ENCODE results near the gene VGF. TPM values are rescaled to one million over a fixed set of nuclear protein-coding genes. Genes with fewer than 3 reads are reported as not detected.
A peak's percentile ranks its signal among the peaks of the same experiment; 100 is the strongest.

The VGF gene
- total RNA-seq, 1 donor from 2014 or later, result 8.7 TPM

DNA sequence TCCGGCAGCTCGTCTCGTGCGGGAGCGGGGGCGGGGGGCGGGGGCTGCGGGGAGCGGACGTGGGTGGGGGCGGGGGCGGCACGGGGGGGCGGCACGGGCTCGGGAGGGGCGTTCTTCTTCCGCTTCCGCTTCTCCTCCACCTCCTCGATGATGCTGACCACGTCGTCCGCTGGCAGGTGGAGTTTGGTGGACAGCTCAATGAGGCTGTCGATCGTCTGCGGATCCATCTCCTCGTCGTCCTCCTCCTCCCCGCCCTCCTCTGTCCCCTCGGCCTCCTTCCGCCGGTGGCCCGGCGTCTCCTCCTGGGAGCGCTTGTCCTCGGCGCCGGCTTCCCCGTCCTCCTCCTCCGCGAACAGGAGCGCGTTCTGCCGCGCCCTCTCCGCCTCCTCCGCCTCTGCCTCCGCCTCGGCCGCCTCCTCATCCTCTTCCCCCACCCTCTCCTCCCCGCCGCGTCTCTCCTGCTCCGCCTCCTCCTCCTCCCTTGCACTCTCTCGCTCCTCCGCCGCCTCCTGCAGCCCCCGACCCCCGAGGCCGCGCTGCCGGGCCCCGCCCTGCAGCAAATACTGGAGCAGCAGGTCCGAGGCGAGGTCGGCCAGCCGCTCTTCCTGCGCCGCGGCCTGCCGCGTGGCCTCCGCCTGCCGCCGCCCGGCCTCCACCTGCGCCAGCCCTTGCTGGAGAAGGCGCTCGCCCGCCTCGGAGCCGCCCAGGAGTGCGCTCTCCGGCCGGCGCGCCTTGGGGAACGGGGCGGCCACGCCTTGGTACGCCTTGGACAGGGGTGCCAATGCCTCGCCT is 1.9 kb downstream of the VGF start:
- Mint-ChIP-seq H3K27me3 (ENCODE audit: low read depth) (peaks cover 55% of the 10 kb centered on the region), H3K36me3 (ENCODE audit: low read depth) (no peaks in the 10 kb centered on the region), H3K4me3 (peak overlapping the region; percentile 75), H3K4me1 (peaks cover 47% of the 10 kb centered on the region), H3K9me3 (no peaks in the 10 kb centered on the region), H3K27ac (ENCODE audit: unreplicated experiment) (no peak overlapping the region)
- TF ChIP-seq CTCF (conservative IDR thresholded peaks at IDR 0.05), result no peak
- peak; percentile 40 for DNase-seq (ENCODE audit: low read depth, low spot score)

DNA sequence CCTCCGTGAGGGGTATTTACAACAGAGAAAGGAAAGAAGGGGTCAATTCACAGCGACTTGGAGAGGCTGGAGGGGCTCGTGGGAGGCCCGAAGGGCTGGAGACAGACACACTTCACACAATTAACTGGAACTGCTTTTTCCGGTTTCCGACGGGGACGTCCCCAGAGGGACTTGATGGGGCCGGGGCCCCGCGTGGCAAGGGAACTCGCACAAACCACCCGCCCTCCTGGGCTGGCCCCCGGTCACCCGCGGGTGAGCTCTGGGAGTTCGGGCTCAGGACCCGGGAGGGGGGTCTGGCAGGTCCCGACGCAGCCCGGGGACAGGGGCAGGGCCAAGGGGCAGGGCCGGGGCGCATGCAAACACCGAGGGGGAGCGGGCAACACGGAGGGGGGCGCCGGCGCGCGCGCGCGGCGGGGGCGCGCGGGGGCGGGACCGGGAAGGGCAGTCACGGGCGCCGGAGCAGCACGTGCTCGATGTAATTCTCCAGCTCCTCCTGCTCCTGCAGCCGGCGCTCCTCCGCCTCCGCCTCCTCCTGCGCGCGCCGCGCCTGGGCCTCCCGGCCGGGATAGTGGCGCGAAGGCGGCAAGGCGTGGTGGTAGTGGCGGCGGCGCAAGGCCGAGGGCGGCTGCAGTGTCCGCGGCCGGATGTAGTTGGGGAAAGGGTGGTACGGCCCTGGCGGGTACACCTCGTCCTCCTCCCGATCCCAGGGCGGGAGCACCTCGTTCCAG is 2.7 kb downstream of the VGF start:
- peaks cover 41% of the 10 kb centered on the region for H3K4me1 Mint-ChIP-seq
- H3K27ac Mint-ChIP-seq (ENCODE audit: unreplicated experiment), result peak overlapping the region; percentile 37
- DNase-seq (ENCODE audit: low read depth, low spot score), result peak; percentile 55
- no peak for TF ChIP-seq CTCF (conservative IDR thresholded peaks at IDR 0.05)
- H3K36me3 Mint-ChIP-seq (ENCODE audit: low read depth), result peaks cover 2% of the 10 kb centered on the region
- H3K4me3 Mint-ChIP-seq, result peak overlapping the region; percentile 90
- no peaks in the 10 kb centered on the region for H3K9me3 Mint-ChIP-seq
- H3K27me3 Mint-ChIP-seq (ENCODE audit: low read depth), result peaks cover 48% of the 10 kb centered on the region

GRCh38 chr7:101161692-101162471 is 3.5 kb downstream of the VGF start:
- H3K27ac Mint-ChIP-seq (ENCODE audit: unreplicated experiment), result peak overlapping the region; percentile 37
- peaks cover 2% of the 10 kb centered on the region for H3K36me3 Mint-ChIP-seq (ENCODE audit: low read depth)
- H3K4me3 Mint-ChIP-seq, result peak overlapping the region; percentile 90
- no peak for TF ChIP-seq CTCF (conservative IDR thresholded peaks at IDR 0.05)
- peaks cover 33% of the 10 kb centered on the region for H3K4me1 Mint-ChIP-seq
- no peaks in the 10 kb centered on the region for H3K9me3 Mint-ChIP-seq
- peaks cover 39% of the 10 kb centered on the region for H3K27me3 Mint-ChIP-seq (ENCODE audit: low read depth)
- no peak for DNase-seq (ENCODE audit: low read depth, low spot score)

- H3K36me3 Mint-ChIP-seq (ENCODE audit: low read depth), result peaks cover 2% of the 10 kb centered on the region
- no peaks in the 10 kb centered on the region for H3K9me3 Mint-ChIP-seq
- peaks cover 27% of the 10 kb centered on the region for H3K4me1 Mint-ChIP-seq
- no peak for TF ChIP-seq CTCF (conservative IDR thresholded peaks at IDR 0.05)
- H3K27ac Mint-ChIP-seq (ENCODE audit: unreplicated experiment), result no peak overlapping the region
- peaks cover 30% of the 10 kb centered on the region for H3K27me3 Mint-ChIP-seq (ENCODE audit: low read depth)
- no peak for DNase-seq (ENCODE audit: low read depth, low spot score)
- H3K4me3 Mint-ChIP-seq, result peak overlapping the region; percentile 90
Measured at GRCh38 chr7:101160910-101161309, 4.5 kb downstream of the VGF start.

Measured in neural crest cell (in vitro differentiated cells).